Astrocyte (in vitro differentiated cells and primary cell): ENCODE measurements around the gene PAM16. TPM values are rescaled to one million over a fixed set of nuclear protein-coding genes. Genes with fewer than 3 reads are reported as not detected.

Source experiments
- DNase-seq: peaks from one replicate; pipeline ENCODE4 v3.0.0-alpha.2; 2010; ENCODE audit warnings: low read depth
- FAIRE-seq: peaks from 2 replicates; lab custom pipeline; 2011; peaks lifted over from hg19 to GRCh38; lab: Jason Lieb, UNC
- H2AFZ ChIP-seq: 2 replicates; pipeline ENCODE4 v1.6.0; 2012; ENCODE audit warnings: low read depth, low read length, inconsistent platforms
- H3K27ac ChIP-seq: 2 replicates; pipeline ENCODE4 v1.5.1; 2011; ENCODE audit warnings: low read depth, low read length, inconsistent platforms
- H3K27me3 ChIP-seq: 2 replicates; pipeline ENCODE4 v1.6.0; 2011; ENCODE audit warnings: low read length, inconsistent platforms; ENCODE audit not compliant: insufficient read depth
- H3K36me3 ChIP-seq: 2 replicates; pipeline ENCODE4 v1.5.1; 2011; ENCODE audit warnings: low read length, inconsistent platforms; ENCODE audit not compliant: insufficient read depth
- H3K4me1 ChIP-seq: 2 replicates; pipeline ENCODE4 v1.5.1; 2011; ENCODE audit warnings: low read length, inconsistent platforms; ENCODE audit not compliant: insufficient read depth
- H3K4me2 ChIP-seq: 2 replicates; pipeline ENCODE4 v1.6.0; 2012; ENCODE audit warnings: low read length, inconsistent platforms
- H3K4me3 ChIP-seq: 2 replicates; pipeline ENCODE4 v1.5.1; 2011; ENCODE audit warnings: low read depth, mild to moderate bottlenecking, low read length, inconsistent platforms; ENCODE audit not compliant: insufficient read depth
- H3K79me2 ChIP-seq: 2 replicates; pipeline ENCODE4 v1.6.0; 2012; ENCODE audit warnings: mild to moderate bottlenecking, low read length, inconsistent platforms; ENCODE audit not compliant: insufficient read depth
- H3K9ac ChIP-seq: 2 replicates; pipeline ENCODE4 v1.6.0; 2012; ENCODE audit warnings: mild to moderate bottlenecking, low read length, inconsistent platforms
- H3K9me3 ChIP-seq: 2 replicates; pipeline ENCODE4 v1.5.1; 2012; ENCODE audit warnings: low read depth, mild to moderate bottlenecking, low read length, inconsistent platforms; ENCODE audit not compliant: insufficient read depth
- H4K20me1 ChIP-seq: 2 replicates; pipeline ENCODE4 v1.6.0; 2012; ENCODE audit warnings: low read length, inconsistent platforms; ENCODE audit not compliant: insufficient read depth
- H3K27ac Mint-ChIP-seq: one replicate; pipeline ENCODE4 v1.8.0; 2021; ENCODE audit warnings: mild to moderate bottlenecking, mixed read lengths; ENCODE audit not compliant: unreplicated experiment
- H3K27me3 Mint-ChIP-seq: one replicate; pipeline ENCODE4 v1.8.0; 2021; ENCODE audit warnings: low read depth, mixed read lengths; ENCODE audit not compliant: unreplicated experiment
- H3K36me3 Mint-ChIP-seq: one replicate; pipeline ENCODE4 v1.8.0; 2021; ENCODE audit warnings: low read depth, mixed read lengths; ENCODE audit not compliant: unreplicated experiment
- H3K4me1 Mint-ChIP-seq: one replicate; pipeline ENCODE4 v1.8.0; 2021; ENCODE audit warnings: low read depth, mixed read lengths; ENCODE audit not compliant: unreplicated experiment
- H3K4me3 Mint-ChIP-seq: one replicate; pipeline ENCODE4 v1.8.0; 2021; ENCODE audit warnings: mild to moderate bottlenecking, moderate library complexity, mixed read lengths; ENCODE audit not compliant: unreplicated experiment
- H3K9me3 Mint-ChIP-seq: one replicate; pipeline ENCODE4 v1.8.0; 2021; ENCODE audit warnings: mild to moderate bottlenecking, mixed read lengths; ENCODE audit not compliant: unreplicated experiment
- CTCF ChIP-seq: IDR thresholded peaks from 2 replicates; pipeline ENCODE4 v1.5.1; 2011; ENCODE audit warnings: low read depth, mild to moderate bottlenecking, inconsistent platforms, low read length, moderate library complexity; ENCODE audit not compliant: insufficient read depth
- EZH2 ChIP-seq: IDR thresholded peaks from 2 replicates; pipeline ENCODE4 v1.6.1; 2012; ENCODE audit warnings: mild to moderate bottlenecking, low read length, inconsistent platforms; ENCODE audit not compliant: insufficient read depth
- total RNA-seq: library from RNA; stranded (reverse); gene quantifications from 2 replicates; pipeline ENCODE4 v1.2.1, GENCODE V29; 2021

Gene PAM16
- total RNA-seq, 1 donor from 2014 or later = 51.9 TPM

GRCh38 chr16:4370151-4370550 lies 19.0 kb upstream of the PAM16 start:
- TF ChIP-seq CTCF (no peak), EZH2 (no peak)
- peaks cover 27% of the 10 kb centered on the region for H3K4me1 Mint-ChIP-seq
- peaks cover 30% of the 10 kb centered on the region for H3K79me2 ChIP-seq
- FAIRE-seq (no peak), DNase-seq (no peak)
- H4K20me1 ChIP-seq = peaks cover 30% of the 10 kb centered on the region
- H3K9me3 ChIP-seq = no peaks in the 10 kb centered on the region
- H2AFZ ChIP-seq = no peak overlapping the region
- H3K4me3 ChIP-seq = no peak overlapping the region
- H3K27me3 Mint-ChIP-seq = no peaks in the 10 kb centered on the region
- no peak overlapping the region for H3K4me2 ChIP-seq
- H3K4me1 ChIP-seq = peaks cover 46% of the 10 kb centered on the region
- peak overlapping the region; percentile 40 for H3K27ac ChIP-seq
- H3K4me3 Mint-ChIP-seq = no peak overlapping the region
- peak overlapping the region; percentile 45 for H3K9ac ChIP-seq
- H3K36me3 ChIP-seq = no peaks in the 10 kb centered on the region
- H3K27me3 ChIP-seq = no peaks in the 10 kb centered on the region
- H3K9me3 Mint-ChIP-seq = no peaks in the 10 kb centered on the region
- H3K27ac Mint-ChIP-seq = peak overlapping the region; percentile 26
- peaks cover 4% of the 10 kb centered on the region for H3K36me3 Mint-ChIP-seq

GRCh38 chr16:4369007-4369733 lies 18.0 kb upstream of the PAM16 start:
- H3K27ac Mint-ChIP-seq = no peak overlapping the region
- peaks cover 25% of the 10 kb centered on the region for H3K4me1 Mint-ChIP-seq
- H3K36me3 Mint-ChIP-seq = peaks cover 4% of the 10 kb centered on the region
- no peak overlapping the region for H2AFZ ChIP-seq
- no peaks in the 10 kb centered on the region for H3K27me3 ChIP-seq
- H3K4me2 ChIP-seq = no peak overlapping the region
- no peak for TF ChIP-seq EZH2
- no peak for TF ChIP-seq CTCF
- DNase-seq (no peak), FAIRE-seq (no peak)
- H3K4me1 ChIP-seq = peaks cover 36% of the 10 kb centered on the region
- H3K79me2 ChIP-seq = peaks cover 21% of the 10 kb centered on the region
- peaks cover 20% of the 10 kb centered on the region for H4K20me1 ChIP-seq
- H3K9ac ChIP-seq = no peak overlapping the region
- H3K27me3 Mint-ChIP-seq = no peaks in the 10 kb centered on the region
- H3K9me3 Mint-ChIP-seq = no peaks in the 10 kb centered on the region
- no peak overlapping the region for H3K27ac ChIP-seq
- no peaks in the 10 kb centered on the region for H3K36me3 ChIP-seq
- no peak overlapping the region for H3K4me3 Mint-ChIP-seq
- no peak overlapping the region for H3K4me3 ChIP-seq
- H3K9me3 ChIP-seq = no peaks in the 10 kb centered on the region

- no peak for TF ChIP-seq CTCF
- TF ChIP-seq EZH2 = no peak
- H3K27me3 Mint-ChIP-seq = no peaks in the 10 kb centered on the region
- Histone ChIP-seq H3K36me3 (no peaks in the 10 kb centered on the region), H3K9ac (no peak overlapping the region), H3K79me2 (peaks cover 5% of the 10 kb centered on the region), H3K4me3 (no peak overlapping the region), H2AFZ (no peak overlapping the region), H3K4me2 (no peak overlapping the region), H3K27me3 (no peaks in the 10 kb centered on the region), H3K9me3 (no peaks in the 10 kb centered on the region), H3K27ac (no peak overlapping the region), H3K4me1 (peaks cover 21% of the 10 kb centered on the region), H4K20me1 (peaks cover 5% of the 10 kb centered on the region)
- peaks cover 22% of the 10 kb centered on the region for H3K4me1 Mint-ChIP-seq
- H3K36me3 Mint-ChIP-seq = peaks cover 4% of the 10 kb centered on the region
- H3K27ac Mint-ChIP-seq = no peak overlapping the region
- H3K4me3 Mint-ChIP-seq = no peak overlapping the region
- H3K9me3 Mint-ChIP-seq = no peaks in the 10 kb centered on the region
- FAIRE-seq = no peak
- DNase-seq = no peak
Observed at GRCh38 chr16:4367393-4367856, 16.3 kb upstream of the PAM16 start.
